C4-2B (cell line): ENCODE data around the gene AHCYL2.
"Not testable (repeated sequence)": the region's sequence is repeated elsewhere in the genome, so short reads cannot be mapped to it uniquely, and the experiment has no call there.

Experiments used
- H3K27ac ChIP-seq: fragments of 450-650 bp; 2 replicates; pipeline ENCODE4 v1.5.1; 2017
- CTCF ChIP-seq: fragments of 450-650 bp; conservative IDR thresholded peaks from 2 replicates; pipeline ENCODE4 v1.5.1; 2017; ENCODE audit warnings: mild to moderate bottlenecking
- ZFX ChIP-seq: fragments of 450-650 bp; IDR thresholded peaks from 2 replicates; pipeline ENCODE4 v1.6.1; 2017

The AHCYL2 gene

DNA sequence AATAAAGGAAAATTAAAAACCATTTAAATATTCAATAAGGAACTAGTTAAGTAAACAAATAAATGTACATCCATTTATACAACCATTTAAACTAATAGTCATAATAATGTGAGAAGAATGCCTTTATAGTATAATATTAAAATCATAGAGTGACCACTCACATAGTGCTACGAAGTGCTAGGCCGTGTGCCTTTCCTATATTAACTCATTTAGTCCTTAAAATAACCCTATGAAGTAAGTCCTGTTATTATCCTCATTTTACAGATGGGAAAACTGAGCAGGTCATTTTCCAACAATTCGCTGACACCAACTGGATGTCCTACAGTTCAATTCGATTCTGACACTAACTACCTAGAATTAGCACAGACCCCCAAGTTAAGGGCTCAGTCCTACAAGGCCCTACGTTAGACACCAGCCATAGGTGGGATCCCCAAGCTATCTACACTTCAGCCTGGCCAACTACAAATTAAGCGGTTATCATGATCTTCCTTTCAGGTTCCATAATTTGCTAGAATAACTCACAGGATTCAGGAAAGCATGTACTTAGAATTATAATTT lies 213.5 kb downstream of the AHCYL2 start:
- H3K27ac ChIP-seq, result no peak overlapping the region
- TF ChIP-seq CTCF (no peak), ZFX (no peak)

GRCh38 chr7:129438839-129439651 lies 214.2 kb downstream of the AHCYL2 start:
- TF ChIP-seq ZFX (no peak), CTCF (no peak)
- H3K27ac ChIP-seq, result no peak overlapping the region

DNA sequence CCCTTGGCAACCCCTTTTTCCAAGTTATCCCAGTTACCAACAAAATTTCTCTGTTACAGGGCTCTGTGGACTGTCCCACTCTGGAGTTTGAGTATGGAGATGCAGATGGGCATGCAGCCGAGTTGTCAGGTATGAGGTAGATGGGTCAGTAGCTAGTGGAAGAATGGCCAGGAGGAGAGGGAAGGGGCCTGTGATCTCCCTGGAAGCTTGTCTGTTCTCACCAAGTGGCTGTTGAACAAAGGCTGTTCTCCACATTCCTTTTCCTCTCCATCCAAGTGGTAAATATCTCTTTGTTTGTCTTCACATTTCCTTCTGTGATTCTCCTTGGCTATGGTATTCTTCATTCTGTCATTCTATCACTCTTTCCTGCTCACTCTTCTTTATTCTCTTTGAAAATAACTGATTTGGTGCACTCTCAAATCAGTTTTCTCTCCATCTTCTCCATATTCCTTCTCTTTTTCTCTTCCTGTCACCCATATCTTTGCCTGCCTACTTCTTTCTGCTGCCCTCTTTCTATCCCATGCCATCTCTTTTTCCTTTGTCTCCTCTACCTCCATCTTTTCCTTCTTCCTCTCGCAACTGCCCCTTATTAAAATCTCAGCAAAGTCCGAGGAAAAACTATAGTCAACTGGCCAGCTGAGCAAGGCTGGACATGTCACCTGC lies 215.3 kb downstream of the AHCYL2 start:
- TF ChIP-seq CTCF (no peak), ZFX (no peak)
- H3K27ac ChIP-seq, result no peak overlapping the region

DNA sequence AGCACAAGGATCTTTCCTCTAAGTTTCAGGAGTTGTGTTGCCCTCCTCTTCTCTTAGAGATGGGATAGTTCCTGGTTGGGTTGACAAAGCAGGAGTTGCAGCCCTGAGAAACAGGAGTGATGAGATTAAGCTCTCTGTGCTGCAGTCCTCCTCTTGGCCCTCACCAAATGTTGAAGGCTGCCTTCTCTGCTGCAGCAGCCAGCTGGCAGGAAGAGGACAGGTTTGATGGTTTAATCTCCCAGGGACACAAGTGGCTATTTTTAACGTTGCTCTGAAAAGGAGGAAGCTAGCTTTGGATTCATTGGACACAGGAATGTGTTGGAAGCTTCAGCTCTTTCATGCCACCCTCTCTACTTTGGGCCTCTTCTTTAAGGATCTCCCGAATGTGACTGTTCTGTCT lies 218.8 kb downstream of the AHCYL2 start:
- TF ChIP-seq CTCF (no peak), ZFX (no peak)
- H3K27ac ChIP-seq, result no peak overlapping the region

DNA sequence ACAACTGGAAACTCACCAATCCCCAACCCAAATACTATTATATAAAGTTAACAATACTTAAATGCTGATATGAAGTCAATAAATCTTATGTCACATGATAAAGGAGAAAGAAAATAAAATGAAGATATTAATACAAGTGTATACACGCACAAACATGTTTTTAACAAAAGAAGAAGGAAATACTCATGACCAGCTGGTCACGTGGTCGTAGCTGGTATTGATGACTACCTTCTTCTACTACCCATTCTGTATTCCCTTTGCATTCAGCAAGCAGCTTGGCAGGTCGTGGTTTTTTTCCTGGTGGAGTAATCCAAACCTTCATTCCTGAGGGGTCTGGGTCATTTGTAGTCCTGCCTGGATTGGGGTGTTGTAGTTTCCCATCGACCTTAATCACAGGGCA lies 219.9 kb downstream of the AHCYL2 start:
- not testable (repeated sequence) for H3K27ac ChIP-seq

DNA sequence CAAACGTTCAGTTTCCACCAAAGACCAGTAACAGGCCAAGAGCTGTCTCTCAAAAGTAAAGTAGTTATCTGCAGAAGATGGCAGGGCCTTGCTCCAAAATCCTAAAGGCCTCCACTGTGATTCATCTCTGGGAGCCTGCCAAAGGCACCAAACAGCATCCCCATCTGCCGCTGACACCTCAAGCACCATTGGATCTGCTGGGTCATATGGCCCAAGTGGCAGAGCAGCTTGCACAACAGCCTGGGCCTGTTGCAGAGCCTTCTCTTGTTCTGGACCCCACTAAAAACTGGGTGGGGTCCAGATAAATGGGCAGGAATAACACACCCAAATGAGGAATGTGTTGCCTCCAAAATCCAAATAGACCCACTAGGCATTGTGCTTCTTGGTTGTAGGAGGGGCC lies 222.1 kb downstream of the AHCYL2 start:
- not testable (repeated sequence) for H3K27ac ChIP-seq

GRCh38 chr7:129447445-129447844 lies 222.6 kb downstream of the AHCYL2 start:
- H3K27ac ChIP-seq, result not testable (repeated sequence)

- H3K27ac ChIP-seq, result not testable (repeated sequence)
Measured at GRCh38 chr7:129448608-129449007, 223.8 kb downstream of the AHCYL2 start.

DNA sequence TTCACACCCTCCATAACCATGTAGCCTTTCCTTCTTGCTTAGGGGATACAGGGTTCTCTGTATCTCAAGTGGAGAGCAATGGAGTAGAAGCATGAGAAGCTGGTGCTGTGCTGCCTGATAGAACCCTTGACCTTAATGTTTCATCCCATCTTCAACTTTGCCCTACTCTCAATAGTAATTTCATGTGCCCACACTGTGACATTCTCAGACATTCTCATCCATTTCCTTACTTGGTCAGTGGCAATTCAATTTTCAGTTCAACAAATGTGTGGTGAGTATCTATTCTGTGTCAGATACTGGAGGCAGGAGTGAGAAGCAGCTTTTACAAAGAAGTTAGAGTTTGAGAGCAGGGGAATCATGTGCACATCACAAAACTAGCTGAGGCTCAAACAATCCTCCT lies 225.5 kb downstream of the AHCYL2 start:
- H3K27ac ChIP-seq, result no peak overlapping the region
- TF ChIP-seq CTCF, result no peak
- no peak for TF ChIP-seq ZFX
